Breast epithelium (tissue), 4 donors: ENCODE measurements around the gene SPTY2D1. TPM values are rescaled to one million over a fixed set of nuclear protein-coding genes. Genes with fewer than 3 reads are reported as not detected.
A peak's percentile ranks its signal among the peaks of the same experiment; 100 is the strongest.

Experiments
- DNase-seq, 2 donors: peaks; one replicate each; pipeline ENCODE4 v3.0.0-alpha.2; 2019; ENCODE audit warnings: low spot score in 2 of 2
- H3K27ac ChIP-seq, 2 donors: fragments of 200-600 bp; sonication (generic) in 1 of 2; one replicate each; pipeline ENCODE4 v1.5.1; 2016 to 2019; ENCODE audit warnings: mild to moderate bottlenecking in 1 of 2
- H3K27me3 ChIP-seq, 2 donors: fragments of 200-600 bp; sonication (generic) in 1 of 2; one replicate each; pipeline versions ENCODE4 v1.5.1 to v1.6.0; 2017 to 2019; ENCODE audit warnings: control low read depth in 1 of 2, mild to moderate bottlenecking in 1 of 2
- H3K36me3 ChIP-seq: fragments of 200-600 bp; one replicate; pipeline ENCODE4 v1.5.1; 2019
- H3K4me1 ChIP-seq, 2 donors: fragments of 200-600 bp; sonication (generic); one replicate each; pipeline ENCODE4 v1.5.1; 2016 to 2019; ENCODE audit warnings: control low read depth in 1 of 2
- H3K4me3 ChIP-seq, 3 donors: fragments of 200-600 bp; sonication (generic); 1 replicate in 2 of 3; 2 replicates in 1 of 3; pipeline ENCODE4 v1.5.1; 2016 to 2019; ENCODE audit warnings: mild to moderate bottlenecking in 3 of 3, moderate library complexity in 2 of 3
- H3K9me3 ChIP-seq, 2 donors: fragments of 200-600 bp; sonication (generic) in 1 of 2; one replicate each; pipeline ENCODE4 v1.5.1; 2016 to 2019; ENCODE audit warnings: control low read depth in 1 of 2
- POLR2A ChIP-seq: fragments of 450-650 bp; IDR thresholded peaks from one replicate; pipeline ENCODE4 v1.6.1; 2016; ENCODE audit warnings: antibody characterized with exemption, mild to moderate bottlenecking, moderate library complexity
- POLR2AphosphoS5 ChIP-seq, 3 donors: sonication (generic); formaldehyde crosslinking; IDR thresholded peaks; one replicate each; pipeline ENCODE4 v1.6.1; 2017; ENCODE audit warnings: antibody characterized with exemption in 3 of 3
- intact Hi-C: fragments of 100-400 bp; cut with DNase I; formaldehyde crosslinking; loops from one replicate; pipeline ENCODE4 v1.15.1; 2023; ENCODE audit warnings: low total_unique reads
- total RNA-seq, 3 donors: library from RNA; depleted of rRNA; stranded (reverse); fragments of >200 nt; gene quantifications; one replicate each; pipeline ENCODE4 v1.1.0, GENCODE V29; 2016
- TF ChIP-seq, protein P1 (sequence below), 3 donors: fragments of 450-650 bp; IDR thresholded peaks; one replicate each; pipeline ENCODE4 v1.5.1; 2016 to 2017; ENCODE audit warnings: antibody characterized with exemption in 3 of 3, mild to moderate bottlenecking in 3 of 3, moderate library complexity in 3 of 3

Gene SPTY2D1
- total RNA-seq, 3 donors from 2014 or later, result 19.5 to 30.6 (median 27.5) TPM

DNA sequence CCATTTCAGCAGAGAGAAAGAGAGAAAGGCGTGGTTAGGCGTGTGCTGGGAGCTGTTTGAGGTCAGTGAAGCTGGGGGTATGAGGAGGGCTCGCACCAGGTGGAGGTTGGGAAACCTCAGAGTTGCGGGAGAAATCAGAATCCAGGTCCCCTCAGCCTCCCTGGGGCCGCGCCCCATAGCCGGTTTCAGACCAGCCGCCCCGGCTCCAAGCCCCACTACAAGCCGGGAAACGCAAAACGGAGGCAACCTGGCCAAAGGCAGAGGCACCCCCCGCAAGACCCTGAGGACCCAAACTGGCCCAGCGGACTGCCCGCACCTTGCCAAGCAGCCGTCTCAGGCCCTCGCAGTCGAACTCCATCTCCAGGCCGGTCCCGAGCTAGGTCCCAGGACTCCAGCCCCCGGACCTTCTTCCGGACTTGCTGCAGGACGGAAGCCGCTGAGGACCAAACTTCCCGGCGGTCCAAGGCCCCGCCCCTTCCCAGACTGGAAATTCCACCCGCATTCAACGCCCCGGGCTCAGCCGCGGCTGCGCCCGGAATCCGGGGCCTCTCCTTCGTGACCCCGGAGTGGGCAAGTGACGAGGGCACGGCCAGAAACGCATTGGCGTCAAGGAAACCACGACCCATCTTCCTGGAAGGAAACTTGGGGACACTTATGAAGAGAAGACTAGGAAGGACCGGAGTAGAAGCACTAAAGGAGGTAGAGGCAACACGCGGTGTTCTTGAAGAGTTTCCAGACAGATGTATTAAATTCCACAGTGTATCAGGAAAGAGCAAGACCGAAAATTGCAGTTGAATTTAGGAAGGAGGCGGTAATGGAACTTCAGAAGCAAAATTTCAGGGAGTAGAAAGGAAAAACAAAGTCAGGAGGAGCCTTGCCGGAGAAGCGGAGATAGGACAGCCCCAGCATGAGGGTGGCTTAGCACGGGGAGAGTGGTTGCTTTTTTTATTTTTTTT, 45.6 kb downstream of the SPTY2D1 start, which contains the start of gene UEVLD:
UEVLD (minus strand) TSS at position 438 of the 956 bp plus-strand sequence; CDS start at position 358, 80 bp downstream.
- Histone ChIP-seq H3K9me3 (no peaks in the 10 kb centered on the region), H3K36me3 (no peaks in the 10 kb centered on the region), H3K27ac (peak within 1 kb of the TSS; percentile 82 to 84), H3K4me3 (peak within 1 kb of the TSS; percentile 76 to 88 (median 84)), H3K27me3 (no peaks in the 10 kb centered on the region), H3K4me1 (peaks cover 0 to 16% of the 10 kb centered on the region in 2 donors)
- DNase-seq, result peak; percentile 80 to 88
- intact Hi-C loops, result no loop called here
- TF ChIP-seq, protein P1, sequence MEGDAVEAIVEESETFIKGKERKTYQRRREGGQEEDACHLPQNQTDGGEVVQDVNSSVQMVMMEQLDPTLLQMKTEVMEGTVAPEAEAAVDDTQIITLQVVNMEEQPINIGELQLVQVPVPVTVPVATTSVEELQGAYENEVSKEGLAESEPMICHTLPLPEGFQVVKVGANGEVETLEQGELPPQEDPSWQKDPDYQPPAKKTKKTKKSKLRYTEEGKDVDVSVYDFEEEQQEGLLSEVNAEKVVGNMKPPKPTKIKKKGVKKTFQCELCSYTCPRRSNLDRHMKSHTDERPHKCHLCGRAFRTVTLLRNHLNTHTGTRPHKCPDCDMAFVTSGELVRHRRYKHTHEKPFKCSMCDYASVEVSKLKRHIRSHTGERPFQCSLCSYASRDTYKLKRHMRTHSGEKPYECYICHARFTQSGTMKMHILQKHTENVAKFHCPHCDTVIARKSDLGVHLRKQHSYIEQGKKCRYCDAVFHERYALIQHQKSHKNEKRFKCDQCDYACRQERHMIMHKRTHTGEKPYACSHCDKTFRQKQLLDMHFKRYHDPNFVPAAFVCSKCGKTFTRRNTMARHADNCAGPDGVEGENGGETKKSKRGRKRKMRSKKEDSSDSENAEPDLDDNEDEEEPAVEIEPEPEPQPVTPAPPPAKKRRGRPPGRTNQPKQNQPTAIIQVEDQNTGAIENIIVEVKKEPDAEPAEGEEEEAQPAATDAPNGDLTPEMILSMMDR (IDR thresholded peaks at IDR 0.05), result no peak
- TF ChIP-seq POLR2A (peak; percentile 80), POLR2AphosphoS5 (IDR thresholded peaks at IDR 0.05) (peak; percentile 64 to 89 (median 81))

DNA sequence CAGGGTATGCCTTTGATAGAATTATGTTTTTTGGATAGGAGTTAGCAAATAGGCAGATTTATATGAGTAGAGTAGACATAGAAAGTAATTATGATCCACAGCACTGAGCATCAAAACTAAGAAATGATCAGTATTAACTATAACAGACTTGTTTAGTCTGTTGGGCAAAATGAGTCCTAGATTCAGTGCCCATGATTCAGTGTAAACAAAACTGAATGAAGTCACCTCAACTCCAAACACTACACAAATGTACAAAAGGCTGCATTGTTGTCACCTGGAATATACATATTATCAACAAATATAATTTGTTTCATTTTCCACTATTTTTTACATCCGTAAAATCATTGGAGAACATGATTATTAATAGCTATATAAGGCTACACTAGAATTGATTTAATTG, 52.3 kb downstream of the SPTY2D1 start:
- Histone ChIP-seq H3K4me3 (no peak overlapping the region), H3K36me3 (no peaks in the 10 kb centered on the region), H3K27ac (peak overlapping the region in 1 of 2 donors; percentile 9), H3K4me1 (no peaks in the 10 kb centered on the region), H3K9me3 (no peaks in the 10 kb centered on the region), H3K27me3 (no peaks in the 10 kb centered on the region)
- intact Hi-C loops, result no loop called here
- TF ChIP-seq POLR2AphosphoS5 (IDR thresholded peaks at IDR 0.05) (no peak), POLR2A (no peak)
- no peak for DNase-seq

DNA sequence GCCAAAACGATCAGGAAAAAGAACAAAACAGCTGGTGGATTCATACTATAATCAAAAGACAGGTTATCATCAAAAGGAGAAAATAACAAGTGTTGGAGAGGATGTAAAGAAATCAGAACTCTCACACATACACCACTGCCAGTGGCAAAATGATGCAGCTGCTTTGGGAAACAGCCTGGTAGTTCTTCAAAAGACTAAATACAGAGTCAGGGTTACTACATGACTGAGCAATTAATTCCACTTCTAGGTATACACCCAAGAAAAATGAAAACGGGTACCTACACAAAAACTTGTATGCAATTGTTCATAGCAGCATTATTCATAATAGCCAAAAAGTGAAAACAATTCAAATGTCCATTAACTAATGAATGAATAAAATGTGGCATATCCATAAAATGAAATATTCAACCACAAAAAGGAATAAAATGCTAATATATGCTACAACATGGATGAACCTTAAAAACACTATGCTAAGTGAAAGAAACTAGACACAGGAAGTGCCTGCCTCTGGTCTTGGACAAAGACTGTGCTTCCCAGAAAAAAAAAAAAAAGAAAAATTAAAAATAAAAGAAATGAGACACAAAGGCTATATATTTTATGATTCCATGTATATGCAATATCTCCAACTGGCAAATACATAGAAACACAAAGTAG, 53.9 kb downstream of the SPTY2D1 start:
- H3K27ac ChIP-seq, result no peak overlapping the region
- H3K27me3 ChIP-seq, result no peaks in the 10 kb centered on the region
- TF ChIP-seq POLR2A, result no peak
- no peak for TF ChIP-seq POLR2AphosphoS5 (IDR thresholded peaks at IDR 0.05)
- TF ChIP-seq, protein P1 (IDR thresholded peaks at IDR 0.05), result no peak
- H3K9me3 ChIP-seq, result no peaks in the 10 kb centered on the region
- H3K4me3 ChIP-seq, result no peak overlapping the region
- no peaks in the 10 kb centered on the region for H3K36me3 ChIP-seq
- intact Hi-C loops, result no loop called here
- H3K4me1 ChIP-seq, result no peaks in the 10 kb centered on the region
- no peak for DNase-seq

DNA sequence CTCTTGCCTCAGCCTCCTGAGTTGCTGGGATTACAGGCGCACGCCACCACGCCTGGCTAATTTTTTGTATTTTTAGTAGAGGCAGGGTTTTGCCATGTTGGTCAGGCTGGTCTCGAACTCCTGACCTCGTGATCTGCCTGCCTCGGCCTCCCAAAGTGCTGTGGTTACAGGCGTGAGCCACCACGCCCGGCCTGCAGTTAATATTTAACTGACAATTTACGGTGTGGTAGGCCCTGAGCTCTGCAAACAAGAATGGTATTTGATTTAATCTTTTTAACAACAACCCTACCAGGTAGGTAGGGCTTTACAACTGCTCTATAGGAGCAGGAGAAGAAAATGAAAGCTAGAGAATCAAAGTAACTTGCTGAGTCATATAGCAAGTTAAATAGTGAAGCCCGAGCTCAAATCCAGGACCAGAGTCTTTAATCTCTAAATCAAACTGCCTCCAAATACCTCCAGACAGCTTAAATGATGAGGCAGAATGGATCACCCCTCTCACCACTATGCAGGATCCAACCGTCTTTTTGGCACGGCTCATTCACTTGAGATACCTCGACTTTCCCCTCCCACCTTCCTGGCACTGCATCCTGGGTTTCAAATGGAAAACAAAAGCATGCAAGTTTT, 55.1 kb downstream of the SPTY2D1 start:
- no peaks in the 10 kb centered on the region for H3K27me3 ChIP-seq
- intact Hi-C loops, result no loop called here
- TF ChIP-seq POLR2A, result no peak
- TF ChIP-seq, protein P1 (IDR thresholded peaks at IDR 0.05), result no peak
- TF ChIP-seq POLR2AphosphoS5 (IDR thresholded peaks at IDR 0.05), result no peak
- no peaks in the 10 kb centered on the region for H3K36me3 ChIP-seq
- no peak for DNase-seq
- H3K4me3 ChIP-seq, result peak overlapping the region in 1 of 3 donors; percentile 2
- H3K27ac ChIP-seq, result peak overlapping the region; percentile 35 to 62
- no peaks in the 10 kb centered on the region for H3K9me3 ChIP-seq
- no peaks in the 10 kb centered on the region for H3K4me1 ChIP-seq

DNA sequence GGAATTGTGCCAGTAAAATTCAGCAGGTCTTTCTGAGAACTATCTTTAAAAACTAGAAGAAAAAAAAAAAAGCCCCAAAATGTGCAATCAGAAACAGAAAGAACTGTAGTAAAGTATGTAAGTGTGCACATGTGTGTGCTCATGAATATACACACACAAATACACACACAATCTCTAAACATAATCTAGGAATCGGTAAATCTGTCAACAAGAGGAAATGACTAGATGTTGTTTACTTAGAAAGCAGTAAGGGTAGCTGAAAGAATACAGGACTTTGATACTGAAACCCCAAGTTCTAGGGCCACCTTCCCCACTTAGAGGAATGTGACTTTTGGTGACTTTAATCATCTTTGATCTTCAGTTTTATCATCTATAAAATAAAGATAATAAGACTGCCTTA, 58.8 kb downstream of the SPTY2D1 start:
- DNase-seq, result no peak
- Histone ChIP-seq H3K36me3 (no peaks in the 10 kb centered on the region), H3K4me3 (no peak overlapping the region), H3K27me3 (no peaks in the 10 kb centered on the region), H3K4me1 (no peaks in the 10 kb centered on the region), H3K27ac (no peak overlapping the region), H3K9me3 (no peaks in the 10 kb centered on the region)
- intact Hi-C loops, result no loop called here
- TF ChIP-seq POLR2A (no peak), POLR2AphosphoS5 (IDR thresholded peaks at IDR 0.05) (no peak)
- TF ChIP-seq, protein P1 (IDR thresholded peaks at IDR 0.05), result no peak
